Measurements from ENCODE around the gene CREBRF. TPM values are rescaled to one million over a fixed set of nuclear protein-coding genes. Genes with fewer than 3 reads are reported as not detected.
"Not testable (repeated sequence)": the region's sequence is repeated elsewhere in the genome, so short reads cannot be mapped to it uniquely, and the experiment has no call there.

Gene CREBRF
- total RNA-seq, 1 donor from 2014 or later, result 10.0 TPM

GRCh38 chr5:173042763-173043107, 13.4 kb upstream of the CREBRF start:
- H2AFZ ChIP-seq (ENCODE audit: low read depth, low read length), result no peak overlapping the region
- H3K4me1 ChIP-seq (ENCODE audit: insufficient read depth, low read length), result no peaks in the 10 kb centered on the region
- no peaks in the 10 kb centered on the region for H3K9me3 Mint-ChIP-seq (ENCODE audit: unreplicated experiment)
- no peak overlapping the region for H3K4me3 ChIP-seq (ENCODE audit: insufficient read depth, low read depth, low read length)
- no peak overlapping the region for H3K4me3 Mint-ChIP-seq (ENCODE audit: unreplicated experiment)
- FAIRE-seq (no peak), DNase-seq (ENCODE audit: low read depth) (no peak)
- no peak overlapping the region for H3K27ac ChIP-seq (ENCODE audit: low read depth, low read length)
- H3K27me3 Mint-ChIP-seq (ENCODE audit: low read depth, unreplicated experiment), result peaks cover 2% of the 10 kb centered on the region
- no peaks in the 10 kb centered on the region for H4K20me1 ChIP-seq (ENCODE audit: insufficient read depth, low read length)
- TF ChIP-seq EZH2 (IDR thresholded peaks at IDR 0.05; ENCODE audit: insufficient read depth, low read length) (no peak), CTCF (IDR thresholded peaks at IDR 0.05; ENCODE audit: insufficient read depth, low read depth, low read length) (no peak)
- no peaks in the 10 kb centered on the region for H3K36me3 ChIP-seq (ENCODE audit: insufficient read depth, low read length)
- no peaks in the 10 kb centered on the region for H3K9me3 ChIP-seq (ENCODE audit: insufficient read depth, low read depth, low read length)
- H3K4me1 Mint-ChIP-seq (ENCODE audit: low read depth, unreplicated experiment), result no peaks in the 10 kb centered on the region
- peaks cover 9% of the 10 kb centered on the region for H3K36me3 Mint-ChIP-seq (ENCODE audit: low read depth, unreplicated experiment)
- no peaks in the 10 kb centered on the region for H3K27me3 ChIP-seq (ENCODE audit: insufficient read depth, low read length)
- H3K9ac ChIP-seq (ENCODE audit: low read length), result no peak overlapping the region
- no peaks in the 10 kb centered on the region for H3K79me2 ChIP-seq (ENCODE audit: insufficient read depth, low read length)
- no peak overlapping the region for H3K27ac Mint-ChIP-seq (ENCODE audit: unreplicated experiment)
- H3K4me2 ChIP-seq (ENCODE audit: low read length), result no peak overlapping the region

- Mint-ChIP-seq H3K9me3 (ENCODE audit: unreplicated experiment) (no peaks in the 10 kb centered on the region), H3K27me3 (ENCODE audit: low read depth, unreplicated experiment) (peaks cover 4% of the 10 kb centered on the region), H3K36me3 (ENCODE audit: low read depth, unreplicated experiment) (peaks cover 3% of the 10 kb centered on the region), H3K4me1 (ENCODE audit: low read depth, unreplicated experiment) (no peaks in the 10 kb centered on the region), H3K27ac (ENCODE audit: unreplicated experiment) (no peak overlapping the region), H3K4me3 (ENCODE audit: unreplicated experiment) (no peak overlapping the region)
- no peaks in the 10 kb centered on the region for H3K79me2 ChIP-seq (ENCODE audit: insufficient read depth, low read length)
- DNase-seq (ENCODE audit: low read depth), result no peak
- H3K9me3 ChIP-seq (ENCODE audit: insufficient read depth, low read depth, low read length), result no peaks in the 10 kb centered on the region
- H3K4me2 ChIP-seq (ENCODE audit: low read length), result no peak overlapping the region
- no peak overlapping the region for H2AFZ ChIP-seq (ENCODE audit: low read depth, low read length)
- TF ChIP-seq EZH2 (IDR thresholded peaks at IDR 0.05; ENCODE audit: insufficient read depth, low read length), result no peak
- TF ChIP-seq CTCF (IDR thresholded peaks at IDR 0.05; ENCODE audit: insufficient read depth, low read depth, low read length), result no peak
- no peaks in the 10 kb centered on the region for H3K27me3 ChIP-seq (ENCODE audit: insufficient read depth, low read length)
- H3K9ac ChIP-seq (ENCODE audit: low read length), result no peak overlapping the region
- no peak overlapping the region for H3K27ac ChIP-seq (ENCODE audit: low read depth, low read length)
- H3K4me3 ChIP-seq (ENCODE audit: insufficient read depth, low read depth, low read length), result no peak overlapping the region
- H3K4me1 ChIP-seq (ENCODE audit: insufficient read depth, low read length), result no peaks in the 10 kb centered on the region
- no peaks in the 10 kb centered on the region for H3K36me3 ChIP-seq (ENCODE audit: insufficient read depth, low read length)
- FAIRE-seq, result no peak
- no peaks in the 10 kb centered on the region for H4K20me1 ChIP-seq (ENCODE audit: insufficient read depth, low read length)
Measured at GRCh38 chr5:173045474-173045873, 10.7 kb upstream of the CREBRF start.

GRCh38 chr5:173047096-173047837, 8.9 kb upstream of the CREBRF start:
- not testable (repeated sequence) for H3K4me1 Mint-ChIP-seq (ENCODE audit: low read depth, unreplicated experiment); H3K4me1 ChIP-seq (ENCODE audit: insufficient read depth, low read length); H3K4me3 Mint-ChIP-seq (ENCODE audit: unreplicated experiment); H3K9ac ChIP-seq (ENCODE audit: low read length); H3K36me3 ChIP-seq (ENCODE audit: insufficient read depth, low read length); H3K4me3 ChIP-seq (ENCODE audit: insufficient read depth, low read depth, low read length); FAIRE-seq; H3K27me3 Mint-ChIP-seq (ENCODE audit: low read depth, unreplicated experiment); H2AFZ ChIP-seq (ENCODE audit: low read depth, low read length); H3K27ac Mint-ChIP-seq (ENCODE audit: unreplicated experiment); H4K20me1 ChIP-seq (ENCODE audit: insufficient read depth, low read length); H3K4me2 ChIP-seq (ENCODE audit: low read length); H3K27me3 ChIP-seq (ENCODE audit: insufficient read depth, low read length); DNase-seq (ENCODE audit: low read depth); H3K79me2 ChIP-seq (ENCODE audit: insufficient read depth, low read length); H3K9me3 ChIP-seq (ENCODE audit: insufficient read depth, low read depth, low read length); H3K36me3 Mint-ChIP-seq (ENCODE audit: low read depth, unreplicated experiment); H3K9me3 Mint-ChIP-seq (ENCODE audit: unreplicated experiment); H3K27ac ChIP-seq (ENCODE audit: low read depth, low read length)
